Astrocyte of the spinal cord (primary cell): ENCODE data around the gene RSRC2.
"Not testable (repeated sequence)": the region's sequence is repeated elsewhere in the genome, so short reads cannot be mapped to it uniquely, and the experiment has no call there.

Experiments
- DNase-seq: peaks from one replicate; pipeline ENCODE4 v3.0.0; 2011; ENCODE audit warnings: low read depth, low spot score
- H3K4me3 ChIP-seq: 2 replicates; pipeline ENCODE4 v1.5.1; 2011; ENCODE audit warnings: low read depth, mild to moderate bottlenecking, low read length, moderate library complexity
- CTCF ChIP-seq: IDR thresholded peaks from 2 replicates; pipeline ENCODE4 v1.5.1; 2012; ENCODE audit warnings: low read depth, mild to moderate bottlenecking, low read length, inconsistent platforms
- in situ Hi-C: cut with HindIII; loops from 2 replicates; pipeline ENCODE4 v1.10.0; 2017; ENCODE audit warnings: low sequenced_read_pairs

Gene RSRC2

GRCh38 chr12:122489038-122489437, 37.7 kb downstream of the RSRC2 start:
- DNase-seq: no peak

GRCh38 chr12:122487807-122488206, 38.9 kb downstream of the RSRC2 start:
- DNase-seq, H3K4me3 ChIP-seq, in situ Hi-C loops: not testable (repeated sequence)

More at GRCh38 chr12:122489038-122489437, 37.7 kb downstream of the RSRC2 start:
- TF ChIP-seq CTCF: no peak
- H3K4me3 ChIP-seq: no peak overlapping the region
- in situ Hi-C loops: no loop called here

GRCh38 chr12:122486805-122487426, 39.8 kb downstream of the RSRC2 start:
- no peak for TF ChIP-seq CTCF
- DNase-seq: no peak
- in situ Hi-C loops: no loop called here
- no peak overlapping the region for H3K4me3 ChIP-seq

- in situ Hi-C loops, DNase-seq, H3K4me3 ChIP-seq: not testable (repeated sequence)
These were observed 40.4 kb downstream of the RSRC2 start for GRCh38 chr12:122486360-122486759.

GRCh38 chr12:122484385-122484784, 42.4 kb downstream of the RSRC2 start:
- in situ Hi-C loops, DNase-seq, H3K4me3 ChIP-seq: not testable (repeated sequence)

- no peak for TF ChIP-seq CTCF
- DNase-seq: no peak
- H3K4me3 ChIP-seq: no peak overlapping the region
- in situ Hi-C loops: no loop called here
These were observed 42.8 kb downstream of the RSRC2 start for GRCh38 chr12:122483969-122484368.

- no peak overlapping the region for H3K4me3 ChIP-seq
- no peak for TF ChIP-seq CTCF
- in situ Hi-C loops: no loop called here
- DNase-seq: no peak
These were observed 44.9 kb downstream of the RSRC2 start for GRCh38 chr12:122481861-122482260.

- DNase-seq: no peak
- in situ Hi-C loops: no loop called here
- no peak overlapping the region for H3K4me3 ChIP-seq
- no peak for TF ChIP-seq CTCF
These were observed 46.0 kb downstream of the RSRC2 start for GRCh38 chr12:122480753-122481152.
